ENCODE results near the gene INTS11.

GRCh38 chr1:1294250-1294890, 30.1 kb downstream of the INTS11 start:
- no peak for TF ChIP-seq RNF2 (IDR thresholded peaks at IDR 0.05; ENCODE audit: borderline replicate concordance, low read depth)
- TF ChIP-seq POLR2A (IDR thresholded peaks at IDR 0.05; ENCODE audit: low read length), result no peak
- TF ChIP-seq HDAC2 (IDR thresholded peaks at IDR 0.05), result no peak

Measured in A549 (cell line).